ENCODE data around the gene PELI1. TPM values are rescaled to one million over a fixed set of nuclear protein-coding genes. Genes with fewer than 3 reads are reported as not detected.

PELI1 gene
- total and polyA plus RNA-seq, 2 of the 8 experiments (the other 6 are each of a cell fraction or from before 2014, with no cell fraction given), result 21.8 to 57.1 TPM

- no peak overlapping the region for H3K23ac ChIP-seq (ENCODE audit: insufficient read length)
- no peaks in the 10 kb centered on the region for H4K20me1 ChIP-seq (replicated peaks in 1 of 2; ENCODE audit: control insufficient read depth in 1 of 2, insufficient read depth in 2 of 2, low read length in 2 of 2)
- no peak overlapping the region for H2BK120ac ChIP-seq (replicated peaks; ENCODE audit: low read depth, low read length)
- H4K91ac ChIP-seq (replicated peaks; ENCODE audit: insufficient read length, low read length), result no peak overlapping the region
- H3K27ac ChIP-seq (ENCODE audit: low read depth, low read length), result no peak overlapping the region
- CTCF ChIA-PET (ENCODE audit: partially characterized antibody), result interaction anchor here (0.6 to 1.2 kb wide), 6 partner anchors 9 to 342 kb away, joined by 3 to 6 read pairs (median 3); no protein-coding TSS in a partner anchor
- H3K4me1 ChIP-seq (replicated peaks in 1 of 4; ENCODE audit: control insufficient read depth in 3 of 4, insufficient read depth in 4 of 4, low read length in 3 of 4), result peaks cover 3 to 10% (median 6%) of the 10 kb centered on the region in 4 experiments; a peak in 5 of 7 replicates
- H3K18ac ChIP-seq (ENCODE audit: extremely low read depth, low read length), result peak overlapping the region; percentile 64; the same call in 1 of the 2 replicates
- peak overlapping the region; percentile 88; the same call in 1 of the 2 replicates for H2BK15ac ChIP-seq (ENCODE audit: low read length)
- H3K4ac ChIP-seq (replicated peaks; ENCODE audit: insufficient read length, low read depth, low read length), result no peak overlapping the region
- 0 out of 2 replicates have a peak overlapping the region, but pooled peaks have one; percentile 53 for H2AK5ac ChIP-seq (ENCODE audit: low read depth, low read length)
- peak overlapping the region; percentile 52; the same call in 1 of the 2 replicates for H2BK20ac ChIP-seq (ENCODE audit: low read length)
- no peak overlapping the region for H3K4me3 ChIP-seq (ENCODE audit: extremely low read depth in 1 of 4, insufficient read depth in 2 of 4, low read depth in 3 of 4, low read length in 4 of 4)
- no peaks in the 10 kb centered on the region for H3K79me1 ChIP-seq (ENCODE audit: low read depth, low read length)
- DNase-seq (ENCODE audit: low read depth in 1 of 2, low spot score in 2 of 2), result no peak
- no peak overlapping the region for H4K5ac ChIP-seq (ENCODE audit: insufficient read length, low read depth, low read length)
- 0 out of 4 replicates have a peak overlapping the region, but pooled peaks of 1 of the 2 experiments have one; percentile 2 for H3K4me2 ChIP-seq (ENCODE audit: insufficient read depth in 1 of 2, low read depth in 2 of 2, low read length in 2 of 2)
- POLR2A ChIA-PET (ENCODE audit: partially characterized antibody), result interaction anchor here (1.1 to 1.4 kb wide), 3 partner anchors 16 to 213 kb away, joined by 3 read pairs; no protein-coding TSS in a partner anchor
- WGBS, 2 experiments (ENCODE audit: extremely low coverage in 1 of 2, insufficient coverage in 1 of 2, insufficient read length in 1 of 2, insufficient replicate concordance in 2 of 2, low coverage in 1 of 2, low lambda C conversion rate in 2 of 2, missing lambda C conversion rate in 1 of 2), result 78% methylated on average over 4 of the region's 4 CpGs; no CpG with 5 or more reads in 1 of the 2 experiments
- H3K23me2 ChIP-seq (ENCODE audit: low read depth, low read length), result no peaks in the 10 kb centered on the region
- H3K14ac ChIP-seq (ENCODE audit: insufficient read length), result no peak overlapping the region
- no peaks in the 10 kb centered on the region for H3K9me3 ChIP-seq (ENCODE audit: insufficient read depth in 2 of 2, low read depth in 1 of 2, low read length in 1 of 2)
- H3K27me3 ChIP-seq (replicated peaks in 1 of 4; ENCODE audit: control insufficient read depth in 3 of 4, extremely low read depth in 1 of 4, insufficient read depth in 3 of 4, low read length in 3 of 4), result no peaks in the 10 kb centered on the region
- no peak for FAIRE-seq
- no peaks in the 10 kb centered on the region for H3K36me3 ChIP-seq (ENCODE audit: control insufficient read depth in 2 of 4, insufficient read depth in 4 of 4, low read length in 3 of 4)
- H2BK12ac ChIP-seq (ENCODE audit: low read depth, low read length), result peak overlapping the region; percentile 92
- no peak overlapping the region for H4K8ac ChIP-seq (ENCODE audit: extremely low read depth, insufficient read depth, low read length)
- H2AFZ ChIP-seq (ENCODE audit: low read length), result peak overlapping the region; percentile 31; the same call in 1 of the 2 replicates
- peak overlapping the region; percentile 77; the same call in 1 of the 2 replicates for H2BK5ac ChIP-seq (ENCODE audit: low read depth, low read length)
- H3K79me2 ChIP-seq (ENCODE audit: control insufficient read depth in 1 of 2, insufficient read depth in 2 of 2, low read length in 2 of 2), result no peaks in the 10 kb centered on the region
- H3K9ac ChIP-seq (replicated peaks in 1 of 4; ENCODE audit: extremely low read depth in 1 of 4, low read depth in 3 of 4, low read length in 3 of 4), result no peak overlapping the region
- H3K56ac ChIP-seq (replicated peaks; ENCODE audit: insufficient read length, low read depth, low read length), result no peak overlapping the region
- no peak for TF ChIP-seq FOSL1 (IDR thresholded peaks at IDR 0.05; ENCODE audit: insufficient read depth, low read depth, low read length)
- no peak for TF ChIP-seq SIX5 (IDR thresholded peaks at IDR 0.05; ENCODE audit: low read depth, low read length)
- no peak for TF ChIP-seq SUZ12 (IDR thresholded peaks at IDR 0.05; ENCODE audit: low read length)
- TF ChIP-seq CTCF (IDR thresholded peaks at IDR 0.05; ENCODE audit: control extremely low read depth in 1 of 3, insufficient read depth in 1 of 3, low read depth in 1 of 3, low read length in 3 of 3), result no peak
- TF ChIP-seq GABPA (IDR thresholded peaks at IDR 0.05; ENCODE audit: borderline replicate concordance, insufficient read depth, low read length), result no peak
- TF ChIP-seq BCL11A (IDR thresholded peaks at IDR 0.05; ENCODE audit: low read depth in 2 of 2, low read length in 2 of 2), result no peak
- TF ChIP-seq SIN3A (conservative IDR thresholded peaks at IDR 0.05 in 1 of 2, IDR thresholded peaks at IDR 0.05 in 1 of 2; ENCODE audit: low read depth in 1 of 2, low read length in 2 of 2), result no peak
- TF ChIP-seq BRCA1 (IDR thresholded peaks at IDR 0.05; ENCODE audit: low read depth, low read length), result no peak
- TF ChIP-seq NANOG (IDR thresholded peaks at IDR 0.05; ENCODE audit: insufficient read depth, low read depth, low read length, poor library complexity, severe bottlenecking), result no peak
- no peak for TF ChIP-seq RFX5 (IDR thresholded peaks at IDR 0.05; ENCODE audit: borderline replicate concordance, low read depth, low read length)
Observed at GRCh38 chr2:64063924-64064331, 80.3 kb downstream of the PELI1 start.
